HG03354 (cell line): Measurements from ENCODE around the gene SIRT5.
A peak's percentile ranks its signal among the peaks of the same experiment; 100 is the strongest.

Source experiments
- ATAC-seq: cut with Tn5 transposase; IDR thresholded peaks from one replicate; pipeline ENCODE4 v1.9.1; 2021; ENCODE audit warnings: mild to moderate bottlenecking; ENCODE audit not compliant: unreplicated experiment, poor library complexity, severe bottlenecking

The SIRT5 gene

GRCh38 chr6:13548500-13549210 lies 25.7 kb upstream of the SIRT5 start:
- ATAC-seq = no peak

GRCh38 chr6:13550656-13551055 lies 23.7 kb upstream of the SIRT5 start:
- no peak for ATAC-seq

- no peak for ATAC-seq
Measured at GRCh38 chr6:13553646-13554045, 20.8 kb upstream of the SIRT5 start.

- no peak for ATAC-seq
Measured at GRCh38 chr6:13554929-13555333, 19.5 kb upstream of the SIRT5 start.

GRCh38 chr6:13557841-13558240 lies 16.6 kb upstream of the SIRT5 start:
- ATAC-seq = no peak

GRCh38 chr6:13558718-13559117 lies 15.7 kb upstream of the SIRT5 start:
- ATAC-seq = no peak

- no peak for ATAC-seq
Measured at GRCh38 chr6:13559251-13559650, 15.2 kb upstream of the SIRT5 start.

GRCh38 chr6:13559968-13560650 lies 14.3 kb upstream of the SIRT5 start:
- no peak for ATAC-seq

- no peak for ATAC-seq
Measured at GRCh38 chr6:13560651-13561044, 13.8 kb upstream of the SIRT5 start.

- no peak for ATAC-seq
Measured at GRCh38 chr6:13561624-13562267, 12.7 kb upstream of the SIRT5 start.

GRCh38 chr6:13563009-13563408 lies 11.4 kb upstream of the SIRT5 start:
- no peak for ATAC-seq

GRCh38 chr6:13565921-13566320 lies 8.5 kb upstream of the SIRT5 start:
- ATAC-seq = no peak

GRCh38 chr6:13566500-13566899 lies 7.9 kb upstream of the SIRT5 start:
- ATAC-seq = no peak

GRCh38 chr6:13568970-13569369 lies 5.4 kb upstream of the SIRT5 start:
- ATAC-seq = no peak

GRCh38 chr6:13572240-13572639 lies 2.2 kb upstream of the SIRT5 start:
- ATAC-seq = no peak

- no peak for ATAC-seq
Measured at GRCh38 chr6:13572951-13573654, 1.3 kb upstream of the SIRT5 start.

GRCh38 chr6:13573669-13574110 lies 711 bp upstream of the SIRT5 start:
- ATAC-seq = no peak

GRCh38 chr6:13574149-13574570 lies 241 bp upstream of the SIRT5 start:
- ATAC-seq = peak; percentile 75

- no peak for ATAC-seq
Measured at GRCh38 chr6:13575377-13575775, 975 bp downstream of the SIRT5 start.

GRCh38 chr6:13576017-13576416 lies 1.6 kb downstream of the SIRT5 start:
- no peak for ATAC-seq
